ENCODE measurements around the gene PTER.

PTER gene

GRCh38 chr10:16481052-16481728 is 44.4 kb downstream of the PTER start:
- DNase-seq (ENCODE audit: low spot score) = no peak
- in situ Hi-C loops (cut with MboI; ENCODE audit: low pct_unique_long_range_greater_than_20kb, low sequenced_read_pairs, unreplicated experiment) = no loop called here
- no peak for TF ChIP-seq CTCF (IDR thresholded peaks at IDR 0.05; ENCODE audit: extremely low read depth, insufficient read depth, missing control alignments)

- TF ChIP-seq CTCF (IDR thresholded peaks at IDR 0.05; ENCODE audit: extremely low read depth, insufficient read depth, missing control alignments) = no peak
- in situ Hi-C loops (cut with MboI; ENCODE audit: low pct_unique_long_range_greater_than_20kb, low sequenced_read_pairs, unreplicated experiment) = no loop called here
- no peak for DNase-seq (ENCODE audit: low spot score)
Measured at GRCh38 chr10:16483241-16483917, 46.6 kb downstream of the PTER start.

- DNase-seq (ENCODE audit: low spot score) = no peak
- TF ChIP-seq CTCF (IDR thresholded peaks at IDR 0.05; ENCODE audit: extremely low read depth, insufficient read depth, missing control alignments) = no peak
- in situ Hi-C loops (cut with MboI; ENCODE audit: low pct_unique_long_range_greater_than_20kb, low sequenced_read_pairs, unreplicated experiment) = no loop called here
Measured at GRCh38 chr10:16490511-16490910, 53.7 kb downstream of the PTER start.

- TF ChIP-seq CTCF (IDR thresholded peaks at IDR 0.05; ENCODE audit: extremely low read depth, insufficient read depth, missing control alignments) = no peak
- in situ Hi-C loops (cut with MboI; ENCODE audit: low pct_unique_long_range_greater_than_20kb, low sequenced_read_pairs, unreplicated experiment) = no loop called here
- no peak for DNase-seq (ENCODE audit: low spot score)
Measured at GRCh38 chr10:16491933-16492332, 55.1 kb downstream of the PTER start.

- in situ Hi-C loops (cut with MboI; ENCODE audit: low pct_unique_long_range_greater_than_20kb, low sequenced_read_pairs, unreplicated experiment) = no loop called here
- no peak for TF ChIP-seq CTCF (IDR thresholded peaks at IDR 0.05; ENCODE audit: extremely low read depth, insufficient read depth, missing control alignments)
- DNase-seq (ENCODE audit: low spot score) = no peak
Measured at GRCh38 chr10:16493884-16494536, 57.2 kb downstream of the PTER start.

GRCh38 chr10:16497911-16498310 is 61.1 kb downstream of the PTER start:
- in situ Hi-C loops (cut with MboI; ENCODE audit: low pct_unique_long_range_greater_than_20kb, low sequenced_read_pairs, unreplicated experiment) = no loop called here
- DNase-seq (ENCODE audit: low spot score) = no peak
- no peak for TF ChIP-seq CTCF (IDR thresholded peaks at IDR 0.05; ENCODE audit: extremely low read depth, insufficient read depth, missing control alignments)
